ENCODE data around the gene PLA2G3.
"Not testable (repeated sequence)": the region's sequence is repeated elsewhere in the genome, so short reads cannot be mapped to it uniquely, and the experiment has no call there.

Gene PLA2G3

DNA sequence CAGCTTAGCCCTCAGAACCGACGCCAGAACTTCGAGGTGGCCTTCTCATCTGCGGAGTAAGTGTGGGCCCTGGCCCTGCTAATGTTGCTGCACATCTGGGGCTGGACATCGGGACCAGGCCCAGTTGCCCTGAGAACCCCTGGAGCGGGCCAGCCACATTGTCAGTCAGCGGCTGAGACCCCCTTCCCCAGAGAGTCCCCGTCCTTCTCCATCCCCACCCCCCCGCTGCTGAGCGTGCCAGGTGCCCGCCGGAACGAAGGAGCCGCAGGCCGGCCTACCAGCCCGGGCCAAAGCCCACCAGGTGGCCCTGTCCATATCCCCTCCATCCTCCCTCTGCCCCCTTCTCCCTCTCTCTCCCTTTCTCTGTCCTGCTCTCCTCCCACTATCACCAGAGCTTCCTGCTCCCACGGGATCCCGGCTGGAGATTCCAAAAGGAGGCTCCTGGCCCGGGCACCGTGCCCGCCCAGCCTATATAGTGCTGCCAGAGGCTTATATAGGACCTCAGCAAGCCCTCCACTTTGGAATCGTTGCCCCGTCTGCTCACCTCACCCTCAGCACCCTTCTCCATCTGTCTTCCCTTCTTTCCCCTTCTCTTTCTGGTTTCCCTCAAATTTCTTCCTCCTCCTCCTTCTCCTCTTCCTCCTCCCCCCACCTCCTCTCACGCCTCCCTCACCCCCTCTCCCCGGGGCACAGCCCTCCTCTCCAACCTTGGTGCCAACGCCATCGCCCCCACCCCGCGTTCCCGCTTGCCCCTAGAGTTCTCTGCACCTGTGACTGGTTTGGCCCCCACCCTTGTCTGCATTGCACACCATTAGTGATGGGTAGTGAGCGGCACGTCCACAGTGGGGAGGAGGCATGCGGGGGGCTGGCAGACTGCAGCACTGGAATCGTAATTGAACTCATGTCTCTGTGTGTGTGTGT, 40.2 kb downstream of the PLA2G3 start:
- DNase-seq: no peak

- DNase-seq: no peak
Observed at GRCh38 chr22:31099386-31099785, 40.9 kb downstream of the PLA2G3 start.

GRCh38 chr22:31098632-31099110, 41.6 kb downstream of the PLA2G3 start:
- no peak for DNase-seq

DNA sequence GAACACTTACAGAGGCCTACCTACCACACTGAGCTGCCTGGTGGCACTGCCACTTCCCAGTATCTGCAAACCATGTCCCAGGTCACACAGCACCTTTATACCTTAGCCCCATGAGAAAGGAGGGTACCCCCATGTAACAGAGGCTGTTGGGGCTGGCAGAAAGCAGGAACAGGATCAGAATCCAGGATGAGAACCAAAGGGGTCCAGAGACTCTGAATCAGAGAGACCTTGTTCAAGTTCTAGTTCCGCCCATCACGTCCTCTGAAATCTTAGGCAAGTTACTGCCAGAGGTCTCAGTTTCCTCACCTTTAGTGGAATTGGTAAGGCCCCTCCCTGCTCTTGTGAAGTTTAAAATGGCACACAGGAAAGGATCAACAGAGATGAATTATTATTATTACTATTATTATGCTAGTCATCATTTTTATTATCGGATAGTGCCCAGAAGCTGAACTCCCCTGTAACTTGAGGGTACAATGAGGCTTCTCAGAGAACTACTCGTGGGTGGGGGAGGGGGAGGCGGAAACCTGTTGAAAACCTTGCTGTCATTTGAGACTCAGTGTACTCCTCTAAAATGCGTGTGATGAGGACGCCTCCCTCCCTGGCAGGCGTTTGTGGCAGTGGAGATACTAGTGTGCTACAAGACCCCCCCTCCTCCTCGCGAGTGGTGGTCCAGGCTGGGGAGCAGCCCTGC, 42.2 kb downstream of the PLA2G3 start:
- DNase-seq: no peak

GRCh38 chr22:31097539-31097938, 42.8 kb downstream of the PLA2G3 start:
- DNase-seq: not testable (repeated sequence)

- DNase-seq: no peak
Observed at GRCh38 chr22:31096657-31097279, 43.5 kb downstream of the PLA2G3 start.

DNA sequence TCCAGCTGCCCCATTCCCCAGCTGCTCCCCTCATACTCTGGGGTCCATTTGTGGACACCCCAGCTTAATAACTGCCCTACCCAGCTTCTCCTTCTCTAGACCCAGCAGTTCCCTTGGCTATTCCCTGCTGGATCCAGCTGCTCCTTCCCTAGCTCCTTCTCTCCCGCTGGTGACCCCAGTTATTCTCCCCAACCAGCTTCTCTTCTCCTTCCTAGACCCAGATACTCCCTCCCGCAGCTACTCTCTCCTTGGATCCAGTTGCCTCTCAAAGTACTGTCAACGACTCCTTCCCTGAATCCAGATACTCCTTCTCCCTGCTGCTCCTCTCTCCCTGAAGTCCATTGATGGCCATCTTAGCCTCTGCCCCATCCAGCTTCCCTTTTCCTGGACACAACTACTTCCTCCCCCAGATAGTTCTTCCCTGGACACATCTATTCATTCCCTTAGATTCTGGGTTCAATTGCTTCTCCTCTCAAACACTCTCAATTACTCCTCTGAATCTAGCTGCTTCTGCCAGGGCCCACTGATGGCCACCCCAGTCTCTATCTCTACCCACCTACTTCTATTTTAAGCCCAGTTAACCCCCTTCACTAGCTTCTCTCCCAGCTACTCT, 44.6 kb downstream of the PLA2G3 start:
- no peak for DNase-seq

GRCh38 chr22:31094741-31095140, 45.6 kb downstream of the PLA2G3 start:
- no peak for DNase-seq

DNA sequence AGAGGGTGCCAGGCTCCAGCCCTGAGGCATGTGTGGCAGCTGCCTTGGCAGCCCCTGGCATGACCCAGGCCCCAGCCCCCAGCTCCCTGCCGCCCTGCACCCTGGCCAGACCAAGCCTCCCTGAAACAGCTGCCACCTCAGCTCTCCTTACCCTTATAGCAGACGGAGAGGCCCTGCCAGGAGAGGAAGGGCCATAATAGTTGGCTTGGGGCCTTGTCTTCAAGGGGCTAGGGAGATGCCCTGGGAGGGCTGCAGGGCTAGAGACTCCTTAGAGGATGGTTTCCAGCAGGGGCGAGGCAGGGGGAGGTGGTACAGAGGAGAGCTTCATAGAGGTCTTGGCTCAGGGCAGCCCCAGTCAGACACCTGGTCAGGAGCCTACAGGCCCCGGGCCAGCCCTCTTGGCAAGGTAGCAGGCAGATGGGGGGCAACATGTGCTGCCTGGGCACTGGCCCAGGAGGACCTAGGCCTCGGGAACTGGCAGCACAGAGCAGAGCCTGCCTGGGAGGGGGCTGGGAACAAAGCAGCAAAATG, 46.2 kb downstream of the PLA2G3 start:
- DNase-seq: no peak

GRCh38 chr22:31093086-31093850, 47.0 kb downstream of the PLA2G3 start:
- DNase-seq: no peak

DNA sequence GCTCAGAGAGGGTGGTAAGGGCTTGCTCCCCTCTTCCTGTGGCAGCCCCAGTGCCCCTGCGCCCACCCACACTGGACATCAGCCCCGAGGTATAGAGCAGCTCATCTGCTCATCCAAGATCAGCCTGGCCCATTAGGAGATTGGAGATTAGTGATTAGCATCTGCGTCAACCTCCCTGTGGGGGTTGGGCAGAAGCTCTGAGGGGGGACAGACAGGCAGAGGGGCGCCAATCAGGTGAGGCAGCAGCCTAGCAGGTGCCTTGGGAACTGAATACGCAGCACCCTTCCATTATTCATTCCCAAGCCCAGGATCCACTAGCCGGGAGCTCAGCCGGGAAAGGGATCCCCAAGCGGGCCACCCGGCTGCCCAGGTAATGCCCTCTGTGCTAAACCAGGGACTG, 48.1 kb downstream of the PLA2G3 start:
- DNase-seq: no peak

- DNase-seq: no peak
Observed at GRCh38 chr22:31091106-31091975, 49.0 kb downstream of the PLA2G3 start.

DNA sequence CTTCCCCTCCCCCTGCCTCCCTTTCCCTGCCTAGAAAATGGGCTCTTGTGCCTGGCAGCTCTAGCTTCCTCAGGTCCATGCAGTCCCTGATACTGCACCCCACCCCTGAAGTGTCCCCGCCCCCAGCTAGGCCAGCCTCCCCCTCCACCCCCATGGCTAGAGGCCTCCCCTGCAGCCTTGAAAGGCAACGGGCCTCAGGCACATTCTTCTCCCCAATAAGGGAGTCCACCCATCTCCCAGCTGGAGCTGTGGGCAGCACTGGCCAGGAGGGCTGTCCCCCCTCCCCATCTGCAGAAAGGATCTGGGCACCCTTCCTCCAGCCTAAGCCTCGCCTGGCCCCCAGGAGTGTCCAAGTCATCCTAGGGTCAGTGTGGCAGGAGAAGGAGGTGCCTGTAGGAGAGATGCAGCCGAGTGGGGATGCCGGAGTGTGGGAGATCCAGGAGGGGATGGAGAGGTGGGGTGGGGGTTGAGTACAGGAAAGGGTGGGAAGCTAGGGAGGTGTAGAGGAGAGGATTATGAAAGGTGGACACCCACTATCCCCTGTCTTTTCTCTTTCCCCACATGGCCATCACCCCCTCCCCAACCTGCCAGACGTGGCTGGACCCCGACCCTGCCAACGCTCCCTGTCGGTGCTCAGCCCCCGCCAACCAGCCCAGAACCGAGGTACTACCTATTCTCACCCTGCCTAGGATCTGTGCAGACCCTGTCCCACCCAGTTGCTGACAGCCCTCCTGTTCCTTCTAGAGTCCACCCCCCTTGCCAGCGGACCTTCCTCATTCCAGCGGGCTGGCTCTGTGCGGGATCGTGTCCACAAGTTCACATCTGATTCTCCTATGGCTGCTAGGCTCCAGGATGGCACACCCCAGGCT, 49.9 kb downstream of the PLA2G3 start:
- no peak for DNase-seq

DNA sequence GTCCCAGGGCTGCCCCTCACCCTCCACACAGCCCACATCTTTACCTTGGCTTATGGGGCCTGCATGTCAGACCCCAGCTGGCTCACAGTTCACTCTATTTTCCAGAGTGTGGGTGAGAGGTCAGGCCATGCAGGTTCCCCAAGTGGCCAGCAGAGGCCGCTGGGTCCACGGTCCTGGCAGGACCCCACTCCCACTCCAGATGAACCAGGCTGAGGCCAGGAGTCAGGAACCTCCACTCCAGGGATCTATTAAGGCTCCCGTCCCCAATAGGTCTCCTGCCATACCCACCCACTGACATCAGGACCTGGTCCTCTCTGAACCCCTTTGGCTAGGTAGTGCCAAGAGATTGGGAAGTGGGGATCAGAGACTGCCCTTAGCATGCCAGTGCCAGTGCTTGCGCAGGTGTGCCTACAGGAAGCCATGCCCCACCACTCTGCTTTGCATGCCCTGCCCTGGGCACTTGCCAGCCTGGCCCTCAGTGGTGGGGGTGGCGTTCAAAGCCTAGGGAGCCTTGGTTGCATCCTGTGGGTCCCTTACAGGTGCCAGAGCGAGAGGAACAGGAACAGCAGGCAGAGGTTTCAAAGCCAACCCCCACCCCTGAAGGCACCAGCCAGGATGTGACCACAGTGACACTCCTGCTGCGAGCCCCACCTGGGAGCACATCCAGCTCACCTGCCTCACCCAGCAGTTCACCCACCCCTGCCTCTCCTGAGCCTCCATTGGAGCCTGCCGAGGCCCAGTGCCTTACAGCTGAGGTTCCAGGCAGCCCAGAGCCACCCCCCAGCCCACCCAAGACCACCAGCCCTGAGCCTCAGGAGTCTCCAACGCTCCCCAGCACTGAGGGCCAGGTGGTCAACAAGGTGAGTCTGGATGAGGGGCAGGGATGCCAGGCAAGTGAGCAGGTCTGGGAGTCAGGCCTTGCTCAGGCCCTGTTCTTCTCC, 50.9 kb downstream of the PLA2G3 start:
- DNase-seq: no peak

- no peak for DNase-seq
Observed at GRCh38 chr22:31088233-31088986, 51.9 kb downstream of the PLA2G3 start.

GRCh38 chr22:31087744-31088215, 52.5 kb downstream of the PLA2G3 start:
- DNase-seq: no peak

DNA sequence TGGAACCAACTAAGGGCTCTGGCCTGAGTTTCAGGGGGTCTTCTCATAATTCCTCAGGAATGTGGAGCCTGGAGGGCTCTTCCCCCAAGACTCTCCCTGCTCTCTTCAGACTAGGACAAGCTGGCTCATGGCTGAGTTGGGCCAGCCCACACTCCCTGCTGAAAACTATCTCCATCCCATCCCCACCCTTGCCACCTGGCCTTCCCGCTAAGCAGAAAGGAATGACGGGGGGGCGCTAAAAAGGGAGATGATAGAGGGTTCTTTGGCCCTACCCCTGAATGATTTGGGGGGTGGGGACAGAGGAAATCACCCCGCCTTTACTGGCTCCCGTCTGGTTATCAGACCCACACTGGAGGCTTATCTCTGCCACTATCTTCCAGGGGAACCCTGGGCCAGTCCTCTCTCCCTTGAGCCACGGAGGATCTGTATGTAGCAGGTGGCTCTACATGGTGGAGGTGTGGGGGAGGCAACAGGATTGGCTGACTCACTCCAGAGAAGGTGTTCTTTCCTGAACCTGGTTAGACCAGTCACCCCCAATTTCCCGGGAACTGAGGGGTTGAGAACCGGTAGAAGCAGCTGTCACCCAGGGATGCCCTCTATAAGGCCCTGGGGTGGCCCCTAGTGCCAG, 53.5 kb downstream of the PLA2G3 start:
- no peak for DNase-seq
